ENCODE results near the gene GALNTL6.
"Not testable (repeated sequence)": the region's sequence is repeated elsewhere in the genome, so short reads cannot be mapped to it uniquely, and the experiment has no call there.

Gene GALNTL6

DNA sequence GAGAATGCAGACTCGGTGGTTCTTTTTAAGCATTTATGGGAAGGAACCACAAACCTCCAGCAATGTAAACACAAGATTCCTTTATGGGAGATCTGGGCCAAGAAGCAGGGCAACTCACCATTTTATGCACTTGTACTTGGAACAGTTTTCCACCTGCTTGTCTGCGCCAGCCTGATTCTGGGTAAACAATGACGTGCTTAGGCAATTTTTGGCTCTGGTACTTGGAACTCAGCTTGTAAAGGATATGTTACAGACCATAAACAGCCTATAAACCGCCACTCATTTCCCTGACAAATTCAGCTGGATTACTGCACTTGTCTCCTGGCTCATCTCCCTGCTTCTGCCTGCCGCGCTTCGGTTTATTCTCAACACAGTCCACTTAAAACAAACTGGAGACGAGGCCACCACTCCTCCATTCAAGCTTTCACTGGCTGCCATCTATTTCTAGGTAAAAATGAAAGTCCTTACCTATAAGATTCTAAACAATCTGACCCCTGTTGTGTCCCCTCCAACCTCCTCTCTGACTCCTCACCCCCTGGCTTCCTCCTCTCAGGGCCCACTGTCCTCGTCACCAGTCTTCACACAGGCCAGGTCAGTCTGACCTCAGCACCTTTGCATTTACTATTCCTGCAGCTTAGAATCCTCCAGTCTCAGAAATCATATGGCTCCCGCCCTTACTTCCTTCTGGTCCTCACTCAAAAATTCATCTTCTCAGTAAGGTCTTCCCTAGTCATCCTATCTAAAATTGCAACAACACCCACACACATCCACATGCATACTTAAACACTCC lies 1149.6 kb downstream of the GALNTL6 start:
- no peak overlapping the region for H3K27ac ChIP-seq (ENCODE audit: poor library complexity, severe bottlenecking)
- DNase-seq (ENCODE audit: low spot score) (no peak), ATAC-seq (ENCODE audit: low read depth) (peak; percentile 98)
- H3K27me3 ChIP-seq (ENCODE audit: insufficient read depth, poor library complexity, severe bottlenecking), result peaks cover 7% of the 10 kb centered on the region
- no peaks in the 10 kb centered on the region for H3K9me3 ChIP-seq (ENCODE audit: severe bottlenecking)
- H3K4me3 ChIP-seq (ENCODE audit: severe bottlenecking), result no peak overlapping the region
- no peaks in the 10 kb centered on the region for H3K36me3 ChIP-seq (ENCODE audit: low read depth)
- TF ChIP-seq, protein P1, sequence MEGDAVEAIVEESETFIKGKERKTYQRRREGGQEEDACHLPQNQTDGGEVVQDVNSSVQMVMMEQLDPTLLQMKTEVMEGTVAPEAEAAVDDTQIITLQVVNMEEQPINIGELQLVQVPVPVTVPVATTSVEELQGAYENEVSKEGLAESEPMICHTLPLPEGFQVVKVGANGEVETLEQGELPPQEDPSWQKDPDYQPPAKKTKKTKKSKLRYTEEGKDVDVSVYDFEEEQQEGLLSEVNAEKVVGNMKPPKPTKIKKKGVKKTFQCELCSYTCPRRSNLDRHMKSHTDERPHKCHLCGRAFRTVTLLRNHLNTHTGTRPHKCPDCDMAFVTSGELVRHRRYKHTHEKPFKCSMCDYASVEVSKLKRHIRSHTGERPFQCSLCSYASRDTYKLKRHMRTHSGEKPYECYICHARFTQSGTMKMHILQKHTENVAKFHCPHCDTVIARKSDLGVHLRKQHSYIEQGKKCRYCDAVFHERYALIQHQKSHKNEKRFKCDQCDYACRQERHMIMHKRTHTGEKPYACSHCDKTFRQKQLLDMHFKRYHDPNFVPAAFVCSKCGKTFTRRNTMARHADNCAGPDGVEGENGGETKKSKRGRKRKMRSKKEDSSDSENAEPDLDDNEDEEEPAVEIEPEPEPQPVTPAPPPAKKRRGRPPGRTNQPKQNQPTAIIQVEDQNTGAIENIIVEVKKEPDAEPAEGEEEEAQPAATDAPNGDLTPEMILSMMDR (IDR thresholded peaks at IDR 0.05; ENCODE audit: poor library complexity, severe bottlenecking), result no peak
- no peaks in the 10 kb centered on the region for H3K4me1 ChIP-seq (ENCODE audit: insufficient read depth, poor library complexity, severe bottlenecking)

DNA sequence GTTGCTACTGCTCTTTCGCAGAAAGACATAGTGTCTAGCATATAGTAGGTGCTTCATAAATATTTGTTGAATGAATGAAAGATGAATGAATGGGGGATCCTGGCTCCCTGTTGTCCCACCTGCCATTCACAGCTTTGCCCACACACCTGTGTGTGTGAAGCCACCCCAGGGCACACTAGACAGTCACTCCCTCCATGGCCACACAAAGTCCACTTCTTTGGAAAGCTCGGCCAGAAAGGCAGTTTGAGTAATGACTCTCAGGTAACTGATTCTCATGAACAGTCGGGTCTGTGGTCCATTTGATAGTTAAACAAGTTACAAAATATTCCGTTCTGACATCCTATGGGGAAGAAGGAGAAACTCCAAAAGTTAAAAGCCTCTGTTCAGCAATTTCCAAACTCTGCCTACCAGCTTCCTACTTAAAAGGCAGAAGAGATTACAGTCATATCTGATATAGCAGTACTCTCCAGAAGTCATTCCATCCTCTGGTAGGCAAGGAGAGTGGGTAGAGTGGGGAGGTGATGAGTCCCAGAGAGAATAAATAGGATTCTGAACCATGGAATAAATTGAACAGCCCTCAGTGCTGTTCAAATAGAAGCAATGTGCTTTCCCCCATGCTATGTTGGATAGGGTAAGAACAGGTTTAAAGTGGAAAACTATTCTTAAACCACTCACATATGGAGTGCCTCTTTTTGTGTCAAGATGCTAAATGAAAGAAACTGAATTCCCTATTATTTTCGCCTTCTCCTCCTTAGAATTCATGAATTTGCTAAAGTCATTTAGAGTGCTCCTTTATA lies 1150.5 kb downstream of the GALNTL6 start:
- TF ChIP-seq, protein P1 (IDR thresholded peaks at IDR 0.05; ENCODE audit: poor library complexity, severe bottlenecking), result no peak
- Histone ChIP-seq H3K4me3 (ENCODE audit: severe bottlenecking) (no peak overlapping the region), H3K9me3 (ENCODE audit: severe bottlenecking) (peaks cover 3% of the 10 kb centered on the region), H3K4me1 (ENCODE audit: insufficient read depth, poor library complexity, severe bottlenecking) (no peaks in the 10 kb centered on the region), H3K27me3 (ENCODE audit: insufficient read depth, poor library complexity, severe bottlenecking) (peaks cover 7% of the 10 kb centered on the region), H3K36me3 (ENCODE audit: low read depth) (no peaks in the 10 kb centered on the region), H3K27ac (ENCODE audit: poor library complexity, severe bottlenecking) (no peak overlapping the region)
- ATAC-seq (ENCODE audit: low read depth), result no peak
- no peak for DNase-seq (ENCODE audit: low spot score)

DNA sequence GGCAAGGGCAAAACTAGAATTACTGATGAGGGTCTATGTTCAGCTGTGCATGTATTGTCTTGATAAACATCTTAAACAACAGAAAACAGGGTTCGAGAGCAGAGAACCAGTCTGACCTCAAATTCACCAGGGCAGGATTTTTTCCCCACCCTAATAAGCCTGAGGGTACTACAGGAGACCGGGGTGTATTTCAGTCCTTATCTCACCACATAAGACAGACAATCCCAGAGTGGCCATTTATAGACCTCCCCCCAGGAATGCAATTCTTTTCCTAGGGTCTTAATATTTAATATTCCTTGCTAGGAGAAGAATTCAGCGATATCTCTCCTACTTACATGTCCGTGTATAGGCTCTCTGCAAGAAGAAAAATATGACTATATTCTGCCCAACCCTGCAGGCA lies 1157.0 kb downstream of the GALNTL6 start:
- not testable (repeated sequence) for H3K4me3 ChIP-seq (ENCODE audit: severe bottlenecking); H3K36me3 ChIP-seq (ENCODE audit: low read depth); ATAC-seq (ENCODE audit: low read depth); H3K4me1 ChIP-seq (ENCODE audit: insufficient read depth, poor library complexity, severe bottlenecking); H3K9me3 ChIP-seq (ENCODE audit: severe bottlenecking); H3K27me3 ChIP-seq (ENCODE audit: insufficient read depth, poor library complexity, severe bottlenecking); H3K27ac ChIP-seq (ENCODE audit: poor library complexity, severe bottlenecking); DNase-seq (ENCODE audit: low spot score)

DNA sequence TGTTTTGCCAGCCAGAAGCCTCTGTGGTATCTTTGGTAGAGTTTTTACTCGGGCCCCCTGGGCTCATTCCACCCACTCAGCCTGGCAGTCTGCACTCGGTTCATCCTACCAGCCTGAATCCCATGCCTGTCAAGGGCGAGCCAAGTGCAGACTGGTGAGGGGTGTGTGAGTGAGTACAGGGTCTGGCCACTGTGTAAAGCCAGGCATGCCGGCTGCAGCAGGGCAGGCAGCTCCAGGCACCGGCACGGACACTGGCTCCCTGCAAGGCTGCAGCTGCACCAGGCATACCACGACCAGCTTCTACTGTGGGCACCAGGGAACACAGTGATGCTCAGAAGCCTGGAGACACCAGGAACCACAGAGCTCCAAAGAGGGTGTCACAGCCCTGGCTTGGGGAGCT lies 1161.4 kb downstream of the GALNTL6 start:
- H3K36me3 ChIP-seq (ENCODE audit: low read depth), result no peaks in the 10 kb centered on the region
- H3K9me3 ChIP-seq (ENCODE audit: severe bottlenecking), result no peaks in the 10 kb centered on the region
- DNase-seq (ENCODE audit: low spot score), result no peak
- no peaks in the 10 kb centered on the region for H3K27me3 ChIP-seq (ENCODE audit: insufficient read depth, poor library complexity, severe bottlenecking)
- TF ChIP-seq, protein P1 (IDR thresholded peaks at IDR 0.05; ENCODE audit: poor library complexity, severe bottlenecking), result no peak
- H3K4me3 ChIP-seq (ENCODE audit: severe bottlenecking), result no peak overlapping the region
- no peaks in the 10 kb centered on the region for H3K4me1 ChIP-seq (ENCODE audit: insufficient read depth, poor library complexity, severe bottlenecking)
- no peak overlapping the region for H3K27ac ChIP-seq (ENCODE audit: poor library complexity, severe bottlenecking)
- ATAC-seq (ENCODE audit: low read depth), result no peak

DNA sequence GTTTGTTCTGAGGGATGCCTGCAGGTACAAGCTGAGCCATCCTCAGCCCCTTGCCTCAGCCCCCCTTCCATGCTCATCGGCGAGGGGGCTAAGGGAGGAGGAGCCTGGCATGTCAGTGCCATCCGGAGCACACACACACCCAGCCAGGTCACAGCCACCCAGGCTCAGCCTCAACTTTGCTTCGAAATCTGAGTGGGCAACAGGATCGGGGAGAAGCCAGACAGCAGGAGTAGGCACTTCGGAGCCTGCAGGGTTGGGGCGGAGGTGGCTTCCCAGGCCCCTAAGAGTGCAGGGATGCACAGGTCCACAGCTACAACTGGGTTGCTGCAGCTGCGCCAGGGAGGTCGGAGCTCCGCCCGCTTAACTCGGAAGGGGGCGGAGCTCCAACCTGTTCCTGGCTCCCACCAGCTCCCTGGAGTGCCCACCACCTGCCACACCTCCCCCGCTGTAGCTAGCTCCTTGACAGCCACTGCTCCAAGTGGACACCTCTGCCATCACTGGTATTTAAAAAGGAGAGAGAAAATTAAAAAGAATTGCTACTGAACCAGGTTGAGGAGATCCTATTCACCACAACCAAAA lies 1162.5 kb downstream of the GALNTL6 start:
- TF ChIP-seq, protein P1 (IDR thresholded peaks at IDR 0.05; ENCODE audit: poor library complexity, severe bottlenecking), result no peak
- Histone ChIP-seq H3K4me3 (ENCODE audit: severe bottlenecking) (no peak overlapping the region), H3K27me3 (ENCODE audit: insufficient read depth, poor library complexity, severe bottlenecking) (no peaks in the 10 kb centered on the region), H3K9me3 (ENCODE audit: severe bottlenecking) (no peaks in the 10 kb centered on the region), H3K4me1 (ENCODE audit: insufficient read depth, poor library complexity, severe bottlenecking) (no peaks in the 10 kb centered on the region), H3K27ac (ENCODE audit: poor library complexity, severe bottlenecking) (no peak overlapping the region), H3K36me3 (ENCODE audit: low read depth) (no peaks in the 10 kb centered on the region)
- ATAC-seq (ENCODE audit: low read depth), result no peak
- no peak for DNase-seq (ENCODE audit: low spot score)

DNA sequence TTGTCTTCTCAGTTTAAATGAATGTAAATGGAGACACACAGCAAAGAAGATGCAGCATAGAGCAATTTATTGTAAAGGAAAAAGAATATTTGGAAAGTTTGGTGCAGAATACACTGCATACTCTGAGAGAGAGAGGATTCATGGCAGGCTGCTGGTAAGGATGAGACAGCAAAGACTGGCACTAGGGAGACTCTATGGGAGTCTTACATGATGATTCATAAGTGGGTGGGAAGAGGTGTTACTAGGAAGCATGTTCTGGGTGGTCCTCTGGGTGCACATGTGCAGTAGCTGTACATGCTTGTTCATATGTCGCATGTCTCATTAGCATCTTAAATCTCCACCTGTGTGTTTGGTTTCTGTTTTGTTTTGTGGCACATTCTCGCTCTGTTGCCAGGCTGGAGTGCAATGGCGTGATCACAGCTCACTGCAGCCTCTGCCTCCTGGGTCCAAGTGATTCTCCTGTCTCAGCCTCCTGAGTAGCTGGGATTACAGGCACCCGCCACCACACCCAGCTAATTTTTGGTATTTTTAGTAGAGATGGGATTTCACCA lies 1164.4 kb downstream of the GALNTL6 start:
- H3K36me3 ChIP-seq (ENCODE audit: low read depth); DNase-seq (ENCODE audit: low spot score); H3K9me3 ChIP-seq (ENCODE audit: severe bottlenecking); H3K27ac ChIP-seq (ENCODE audit: poor library complexity, severe bottlenecking); H3K4me3 ChIP-seq (ENCODE audit: severe bottlenecking); H3K27me3 ChIP-seq (ENCODE audit: insufficient read depth, poor library complexity, severe bottlenecking); H3K4me1 ChIP-seq (ENCODE audit: insufficient read depth, poor library complexity, severe bottlenecking); ATAC-seq (ENCODE audit: low read depth): not testable (repeated sequence)

Data from RWPE2 (cell line).